HT-29 (cell line): ENCODE data around the gene EEF2KMT. TPM values are rescaled to one million over a fixed set of nuclear protein-coding genes. Genes with fewer than 3 reads are reported as not detected.

Experiments used
- DNase-seq: peaks from one replicate; pipeline ENCODE4 v3.0.0-alpha.2; 2015; ENCODE audit warnings: low spot score
- total RNA-seq: library from RNA; depleted of rRNA; stranded (reverse); fragments of >200 nt; shearing (Covaris generic); gene quantifications from 2 replicates; pipeline ENCODE4 v1.2.3, GENCODE V29; 2014; rRNA removed

Gene EEF2KMT
- total RNA-seq, 1 experiment from 2014 or later = 37.1 TPM

DNA sequence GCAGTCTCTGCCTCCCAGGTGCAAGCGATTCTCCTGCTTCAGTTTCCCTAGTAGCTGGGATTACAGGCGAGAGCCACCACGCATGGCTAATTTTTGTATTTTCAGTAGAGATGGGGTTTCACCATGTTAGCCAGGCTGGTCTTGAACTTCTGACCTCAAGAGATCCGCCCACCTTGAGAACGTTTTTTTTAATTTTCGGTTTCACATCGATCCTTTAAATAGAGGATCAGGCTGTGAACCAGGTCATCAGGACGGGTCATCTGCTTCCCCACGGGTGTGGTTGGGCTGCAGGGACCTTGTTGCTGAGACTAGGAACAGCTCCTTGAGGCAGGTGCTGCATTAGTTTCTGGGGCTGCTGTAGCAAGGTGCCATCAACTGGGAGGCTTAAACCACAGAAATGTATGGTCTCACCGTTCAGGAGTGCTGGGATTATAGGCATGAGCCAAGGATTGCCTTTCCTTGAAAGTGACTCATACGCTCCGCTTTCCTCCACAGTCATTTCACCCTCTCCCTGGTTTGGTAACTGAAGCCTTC is 55.9 kb downstream of the EEF2KMT start:
- DNase-seq = no peak

DNA sequence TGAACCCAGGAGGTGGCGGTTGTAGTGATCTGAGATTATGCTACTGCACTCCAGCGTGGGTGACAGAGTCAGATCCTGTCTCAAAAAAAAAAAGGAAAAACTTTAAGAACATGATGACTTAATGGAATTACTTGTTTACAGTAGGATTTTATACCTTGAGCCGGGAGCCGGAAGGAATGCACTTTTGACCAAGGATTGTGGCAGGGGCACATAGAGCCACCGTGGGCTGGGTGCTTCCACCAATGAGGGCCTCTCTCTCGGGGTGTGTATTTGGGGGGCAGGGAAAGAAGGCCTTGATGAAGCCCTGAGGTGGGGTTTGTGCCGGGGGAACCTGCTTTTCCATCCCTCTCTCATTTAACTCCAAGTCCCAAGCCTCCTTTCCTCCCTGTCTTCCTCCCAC is 57.1 kb downstream of the EEF2KMT start:
- DNase-seq = no peak

DNA sequence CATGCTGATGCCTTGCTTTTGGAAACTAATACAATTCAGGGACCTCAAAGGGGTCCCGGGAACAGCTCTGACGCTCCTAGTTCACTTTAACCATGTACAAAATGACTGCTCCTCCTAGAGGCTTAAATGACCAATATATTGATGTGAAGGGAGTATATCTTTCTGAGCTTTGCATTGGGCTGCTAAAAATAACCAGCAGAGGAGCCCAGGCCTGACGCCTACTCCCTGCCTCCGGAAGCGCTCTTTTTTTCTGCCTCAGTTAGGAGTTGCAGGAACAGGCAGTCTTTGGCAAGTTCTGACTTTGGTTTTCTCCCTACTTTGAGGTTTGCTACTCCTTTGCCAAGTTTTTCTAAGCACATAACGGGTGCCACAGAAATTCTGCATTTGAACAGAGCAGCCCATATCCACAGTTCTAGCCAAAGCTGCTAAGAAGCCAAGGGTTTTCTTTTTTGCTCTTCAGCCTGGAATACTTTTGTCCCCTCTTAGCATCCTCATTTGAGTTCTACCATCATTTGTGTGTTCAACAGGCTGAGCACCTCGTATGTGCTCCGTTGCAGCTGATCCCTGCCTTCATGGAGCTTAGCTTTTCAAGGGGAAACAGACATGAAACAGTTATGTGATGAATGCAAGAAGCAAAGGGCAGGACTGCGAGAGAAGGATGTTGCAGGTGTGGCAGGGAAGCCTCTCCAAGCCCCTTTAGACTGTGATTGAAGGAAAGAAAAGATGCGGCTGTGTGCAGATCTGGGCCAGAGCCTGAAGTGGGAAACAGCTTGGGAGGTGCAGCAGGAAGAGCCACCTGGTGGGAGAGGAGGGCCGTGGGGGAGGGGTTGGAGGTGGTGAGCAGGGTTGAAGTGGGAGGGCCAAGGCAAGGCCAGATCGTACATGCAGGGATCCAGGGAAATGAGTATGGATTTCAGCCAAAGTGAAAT is 61.1 kb downstream of the EEF2KMT start:
- no peak for DNase-seq

DNA sequence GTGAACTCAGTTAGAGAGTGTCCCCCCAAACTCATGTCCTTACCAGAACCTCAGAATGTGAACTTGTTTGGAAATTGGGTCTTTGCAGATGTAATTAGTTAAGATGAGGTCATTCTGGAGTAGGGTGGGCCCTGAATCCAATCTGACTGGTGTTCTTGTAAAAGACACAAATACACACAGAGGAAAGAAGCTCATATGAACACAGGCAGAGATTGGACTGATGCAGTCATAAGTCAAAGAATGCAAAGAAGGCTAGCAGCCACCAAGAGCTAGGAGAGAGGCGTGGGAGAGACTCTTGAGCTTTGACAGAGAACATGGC is 61.7 kb downstream of the EEF2KMT start:
- DNase-seq = no peak

Other genes starting within 250 kb of the EEF2KMT start
- 56.5 and 58.1 TPM in 2 replicates for gene PPL, start 160.6 kb downstream of the EEF2KMT start, total RNA-seq
- 0.08 TPM in 1 of 2 replicates, not detected in the other for gene SEC14L5, start 139.5 kb downstream of the EEF2KMT start, total RNA-seq
- 30.5 and 34.7 TPM in 2 replicates for gene NAGPA, start 63.9 kb downstream of the EEF2KMT start, total RNA-seq
- not detected in 2 replicates for gene C16orf89, start 31.8 kb downstream of the EEF2KMT start, total RNA-seq
- gene ALG1, start 26.0 kb downstream of the EEF2KMT start, total RNA-seq = 48.6 and 53.1 TPM in 2 replicates